ENCODE results near the gene TXNDC5. TPM values are rescaled to one million over a fixed set of nuclear protein-coding genes. Genes with fewer than 3 reads are reported as not detected.
"Not testable (repeated sequence)": the region's sequence is repeated elsewhere in the genome, so short reads cannot be mapped to it uniquely, and the experiment has no call there.

TXNDC5 gene
- total RNA-seq, 4 donors from 2014 or later = 85.0 to 137 (median 110) TPM

- Histone ChIP-seq H3K9me3 (no peaks in the 10 kb centered on the region), H3K27ac (no peak overlapping the region), H3K4me1 (no peaks in the 10 kb centered on the region), H3K36me3 (peaks cover 0 to 98% (median 33%) of the 10 kb centered on the region in 3 donors), H3K27me3 (no peaks in the 10 kb centered on the region), H3K4me3 (no peak overlapping the region)
- TF ChIP-seq, protein P1, sequence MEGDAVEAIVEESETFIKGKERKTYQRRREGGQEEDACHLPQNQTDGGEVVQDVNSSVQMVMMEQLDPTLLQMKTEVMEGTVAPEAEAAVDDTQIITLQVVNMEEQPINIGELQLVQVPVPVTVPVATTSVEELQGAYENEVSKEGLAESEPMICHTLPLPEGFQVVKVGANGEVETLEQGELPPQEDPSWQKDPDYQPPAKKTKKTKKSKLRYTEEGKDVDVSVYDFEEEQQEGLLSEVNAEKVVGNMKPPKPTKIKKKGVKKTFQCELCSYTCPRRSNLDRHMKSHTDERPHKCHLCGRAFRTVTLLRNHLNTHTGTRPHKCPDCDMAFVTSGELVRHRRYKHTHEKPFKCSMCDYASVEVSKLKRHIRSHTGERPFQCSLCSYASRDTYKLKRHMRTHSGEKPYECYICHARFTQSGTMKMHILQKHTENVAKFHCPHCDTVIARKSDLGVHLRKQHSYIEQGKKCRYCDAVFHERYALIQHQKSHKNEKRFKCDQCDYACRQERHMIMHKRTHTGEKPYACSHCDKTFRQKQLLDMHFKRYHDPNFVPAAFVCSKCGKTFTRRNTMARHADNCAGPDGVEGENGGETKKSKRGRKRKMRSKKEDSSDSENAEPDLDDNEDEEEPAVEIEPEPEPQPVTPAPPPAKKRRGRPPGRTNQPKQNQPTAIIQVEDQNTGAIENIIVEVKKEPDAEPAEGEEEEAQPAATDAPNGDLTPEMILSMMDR (IDR thresholded peaks at IDR 0.05) = no peak
- TF ChIP-seq EP300 (IDR thresholded peaks at IDR 0.05) (no peak), POLR2A (IDR thresholded peaks at IDR 0.05) (no peak)
- no peak for DNase-seq (ENCODE audit: low spot score in 2 of 2)
- WGBS, 2 donors = 95 to 96% methylated on average over 12 of the region's 12 CpGs
These were observed 17.2 kb downstream of the TXNDC5 start for GRCh38 chr6:7893342-7893741.

DNA sequence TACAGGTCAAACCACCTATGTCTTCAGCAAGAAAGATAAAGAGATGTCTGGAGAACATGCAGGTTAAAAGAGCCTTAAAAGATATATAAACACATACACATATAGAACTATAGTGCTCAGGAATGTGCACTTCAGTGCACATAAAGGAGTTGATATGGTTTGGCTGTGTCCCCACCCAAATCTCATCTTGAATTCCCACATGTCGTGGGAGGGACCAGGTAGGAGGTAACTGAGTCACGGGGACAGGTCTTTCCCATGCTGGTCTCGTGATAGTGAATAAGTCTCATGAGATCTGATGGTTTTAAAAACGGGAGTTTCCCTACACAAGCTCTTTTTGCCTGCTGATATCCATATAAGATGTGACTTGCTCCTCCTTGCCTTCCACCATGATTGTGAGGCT lies 18.2 kb downstream of the TXNDC5 start:
- peaks cover 0 to 98% (median 27%) of the 10 kb centered on the region in 3 donors for H3K36me3 ChIP-seq

GRCh38 chr6:7891078-7891872 lies 19.3 kb downstream of the TXNDC5 start:
- WGBS, 2 donors = 79 to 82% methylated on average over 15 of the region's 15 CpGs

More for the DNA sequence above, 18.2 kb downstream of the TXNDC5 start:
- WGBS, 2 donors = 90 to 93% methylated on average over 4 of the region's 4 CpGs
- not testable (repeated sequence) for DNase-seq (ENCODE audit: low spot score in 2 of 2); H3K27ac ChIP-seq; H3K4me1 ChIP-seq; H3K4me3 ChIP-seq; H3K9me3 ChIP-seq; H3K27me3 ChIP-seq

DNA sequence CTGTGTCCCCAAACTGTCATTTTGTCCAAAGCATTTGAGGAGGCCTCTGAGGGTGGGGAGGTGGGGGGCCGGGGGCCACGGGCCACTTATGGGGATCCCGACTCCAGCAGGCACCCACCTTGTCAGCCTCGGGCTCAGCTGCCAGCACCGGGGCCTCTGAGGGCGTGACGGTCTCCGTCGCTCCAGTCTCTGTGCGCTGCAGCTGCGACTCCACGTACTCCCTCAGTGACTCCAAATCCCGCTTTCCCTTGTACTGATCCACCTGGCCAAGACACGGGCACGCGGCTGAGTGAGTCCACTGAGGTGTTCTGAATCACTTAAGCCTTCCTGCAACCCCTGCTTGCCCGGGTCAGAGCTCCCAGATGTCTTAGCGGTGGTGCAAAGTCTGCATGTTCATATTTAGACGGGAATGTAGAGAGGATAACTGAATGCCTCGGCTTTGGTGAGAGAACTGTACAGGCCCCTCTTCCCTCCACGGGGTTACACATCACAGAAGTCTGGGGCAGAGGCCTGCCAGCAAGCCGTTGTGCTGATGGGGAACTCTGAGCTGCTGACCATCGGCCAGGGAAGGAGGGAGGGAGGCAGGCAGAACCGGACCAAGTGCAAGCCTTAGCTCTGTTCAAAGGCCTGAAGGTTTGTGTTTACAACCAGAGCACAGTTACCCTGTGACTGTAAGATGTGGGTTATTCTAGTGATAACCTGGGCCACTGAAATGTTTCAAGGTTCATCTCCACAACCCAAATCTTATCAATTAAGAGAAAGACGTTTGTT lies 21.8 kb downstream of the TXNDC5 start:
- Histone ChIP-seq H3K4me1 (no peaks in the 10 kb centered on the region), H3K27me3 (no peaks in the 10 kb centered on the region), H3K9me3 (no peaks in the 10 kb centered on the region), H3K27ac (no peak overlapping the region), H3K4me3 (no peak overlapping the region), H3K36me3 (peaks cover 0 to 100% (median 37%) of the 10 kb centered on the region in 3 donors)
- TF ChIP-seq POLR2A (IDR thresholded peaks at IDR 0.05) = no peak
- TF ChIP-seq EP300 (IDR thresholded peaks at IDR 0.05) = no peak
- TF ChIP-seq, protein P1 (IDR thresholded peaks at IDR 0.05) = no peak
- WGBS, 2 donors = 91% methylated on average over 25 of the region's 25 CpGs
- DNase-seq (ENCODE audit: low spot score in 2 of 2) = no peak

More at GRCh38 chr6:7891078-7891872, 19.3 kb downstream of the TXNDC5 start:
- Histone ChIP-seq H3K36me3 (peaks cover 0 to 100% (median 25%) of the 10 kb centered on the region in 3 donors), H3K4me1 (no peaks in the 10 kb centered on the region), H3K9me3 (no peaks in the 10 kb centered on the region), H3K27me3 (no peaks in the 10 kb centered on the region), H3K27ac (no peak overlapping the region), H3K4me3 (no peak overlapping the region)
- TF ChIP-seq EP300 (IDR thresholded peaks at IDR 0.05) = no peak
- TF ChIP-seq, protein P1 (IDR thresholded peaks at IDR 0.05) = no peak
- no peak for TF ChIP-seq POLR2A (IDR thresholded peaks at IDR 0.05)
- no peak for DNase-seq (ENCODE audit: low spot score in 2 of 2)

- TF ChIP-seq EP300 (IDR thresholded peaks at IDR 0.05) = no peak
- no peak for TF ChIP-seq POLR2A (IDR thresholded peaks at IDR 0.05)
- TF ChIP-seq, protein P1 (IDR thresholded peaks at IDR 0.05) = no peak
- H3K4me1 ChIP-seq = no peaks in the 10 kb centered on the region
- no peak overlapping the region for H3K4me3 ChIP-seq
- WGBS, 2 donors = 94 to 97% methylated on average over 20 to 21 of the region's 21 CpGs
- no peaks in the 10 kb centered on the region for H3K27me3 ChIP-seq
- DNase-seq (ENCODE audit: low spot score in 2 of 2) = no peak
- no peak overlapping the region for H3K27ac ChIP-seq
- H3K36me3 ChIP-seq = peaks cover 3 to 100% (median 30%) of the 10 kb centered on the region in 3 donors
- no peaks in the 10 kb centered on the region for H3K9me3 ChIP-seq
These were observed 23.2 kb downstream of the TXNDC5 start for GRCh38 chr6:7887278-7887991.
